GM12892 (cell line): ENCODE results near the gene MYO10.
"Not testable (repeated sequence)": the region's sequence is repeated elsewhere in the genome, so short reads cannot be mapped to it uniquely, and the experiment has no call there.

Source experiments
- DNase-seq: peaks from one replicate; pipeline ENCODE4 v3.0.0; 2011; ENCODE audit not compliant: insufficient read length
- FAIRE-seq: peaks from 2 replicates; lab custom pipeline; 2011; peaks lifted over from hg19 to GRCh38; lab: Jason Lieb, UNC
- POLR2A ChIP-seq: IDR thresholded peaks from 2 replicates; pipeline ENCODE4 v1.6.1; 2011; ENCODE audit warnings: low read depth, low read length, control low read depth
- POLR2AphosphoS5 ChIP-seq: IDR thresholded peaks from 2 replicates; pipeline ENCODE4 v1.6.1; 2011; ENCODE audit warnings: low read depth, low read length, control low read depth
- TAF1 ChIP-seq: IDR thresholded peaks from 2 replicates; pipeline ENCODE4 v1.6.1; 2011; ENCODE audit warnings: low read depth, mild to moderate bottlenecking, control low read depth, low read length, borderline replicate concordance

MYO10 gene

GRCh38 chr5:16844952-16845351, 91.1 kb downstream of the MYO10 start:
- no peak for DNase-seq
- TF ChIP-seq POLR2AphosphoS5 (no peak), POLR2A (no peak), TAF1 (no peak)
- no peak for FAIRE-seq

GRCh38 chr5:16842896-16843295, 93.2 kb downstream of the MYO10 start:
- no peak for TF ChIP-seq POLR2A
- TF ChIP-seq TAF1: no peak
- no peak for TF ChIP-seq POLR2AphosphoS5
- DNase-seq (no peak), FAIRE-seq (no peak)

- no peak for FAIRE-seq
- TF ChIP-seq POLR2AphosphoS5 (no peak), POLR2A (no peak), TAF1 (no peak)
These were observed 94.7 kb downstream of the MYO10 start for GRCh38 chr5:16841416-16841815.

GRCh38 chr5:16837305-16837704, 98.8 kb downstream of the MYO10 start:
- no peak for DNase-seq

More at GRCh38 chr5:16841416-16841815, 94.7 kb downstream of the MYO10 start:
- DNase-seq: no peak

GRCh38 chr5:16834029-16834428, 102.1 kb downstream of the MYO10 start:
- no peak for FAIRE-seq

More at GRCh38 chr5:16837305-16837704, 98.8 kb downstream of the MYO10 start:
- FAIRE-seq: no peak
- TF ChIP-seq TAF1: no peak
- no peak for TF ChIP-seq POLR2AphosphoS5
- TF ChIP-seq POLR2A: no peak

GRCh38 chr5:16831326-16831725, 104.8 kb downstream of the MYO10 start:
- not testable (repeated sequence) for FAIRE-seq, DNase-seq

More at GRCh38 chr5:16834029-16834428, 102.1 kb downstream of the MYO10 start:
- TF ChIP-seq POLR2A (no peak), POLR2AphosphoS5 (no peak), TAF1 (no peak)
- DNase-seq: no peak

- no peak for DNase-seq
- TF ChIP-seq TAF1 (no peak), POLR2AphosphoS5 (no peak), POLR2A (no peak)
- no peak for FAIRE-seq
These were observed 108.3 kb downstream of the MYO10 start for GRCh38 chr5:16827755-16828154.

GRCh38 chr5:16826379-16827125, 109.5 kb downstream of the MYO10 start:
- DNase-seq: no peak
- no peak for TF ChIP-seq POLR2A
- TF ChIP-seq POLR2AphosphoS5: no peak
- no peak for TF ChIP-seq TAF1
- FAIRE-seq: no peak

- no peak for TF ChIP-seq TAF1
- TF ChIP-seq POLR2AphosphoS5: no peak
- TF ChIP-seq POLR2A: no peak
- FAIRE-seq (no peak), DNase-seq (no peak)
These were observed 116.4 kb downstream of the MYO10 start for GRCh38 chr5:16819522-16820167.

- DNase-seq (no peak), FAIRE-seq (no peak)
These were observed 120.7 kb downstream of the MYO10 start for GRCh38 chr5:16815432-16815831.

GRCh38 chr5:16812911-16813310, 123.2 kb downstream of the MYO10 start:
- TF ChIP-seq POLR2A (no peak), POLR2AphosphoS5 (no peak), TAF1 (no peak)
- DNase-seq: no peak
- no peak for FAIRE-seq

More at GRCh38 chr5:16815432-16815831, 120.7 kb downstream of the MYO10 start:
- TF ChIP-seq POLR2AphosphoS5 (no peak), TAF1 (no peak), POLR2A (no peak)

GRCh38 chr5:16812448-16812847, 123.6 kb downstream of the MYO10 start:
- DNase-seq (no peak), FAIRE-seq (no peak)
- no peak for TF ChIP-seq POLR2A
- no peak for TF ChIP-seq TAF1
- TF ChIP-seq POLR2AphosphoS5: no peak

GRCh38 chr5:16810208-16810854, 125.8 kb downstream of the MYO10 start:
- TF ChIP-seq POLR2AphosphoS5 (no peak), POLR2A (no peak), TAF1 (no peak)
- no peak for FAIRE-seq
- DNase-seq: no peak
